ENCODE data around the gene NKTR. TPM values are rescaled to one million over a fixed set of nuclear protein-coding genes. Genes with fewer than 3 reads are reported as not detected.

Gene NKTR
- total RNA-seq, 4 donors from 2014 or later = 119 to 361 (median 164) TPM

GRCh38 chr3:42680271-42680670 lies 79.8 kb downstream of the NKTR start:
- no peak for DNase-seq
- intact Hi-C loops (cut with DNase I; ENCODE audit: low total_unique reads) = no loop called here
- Histone ChIP-seq H3K9me3 (no peaks in the 10 kb centered on the region), H3K4me1 (peaks cover 0 to 3% of the 10 kb centered on the region in 2 donors), H3K36me3 (no peaks in the 10 kb centered on the region), H3K27me3 (no peaks in the 10 kb centered on the region), H3K27ac (no peak overlapping the region), H3K4me3 (no peak overlapping the region)
- TF ChIP-seq, protein P1, sequence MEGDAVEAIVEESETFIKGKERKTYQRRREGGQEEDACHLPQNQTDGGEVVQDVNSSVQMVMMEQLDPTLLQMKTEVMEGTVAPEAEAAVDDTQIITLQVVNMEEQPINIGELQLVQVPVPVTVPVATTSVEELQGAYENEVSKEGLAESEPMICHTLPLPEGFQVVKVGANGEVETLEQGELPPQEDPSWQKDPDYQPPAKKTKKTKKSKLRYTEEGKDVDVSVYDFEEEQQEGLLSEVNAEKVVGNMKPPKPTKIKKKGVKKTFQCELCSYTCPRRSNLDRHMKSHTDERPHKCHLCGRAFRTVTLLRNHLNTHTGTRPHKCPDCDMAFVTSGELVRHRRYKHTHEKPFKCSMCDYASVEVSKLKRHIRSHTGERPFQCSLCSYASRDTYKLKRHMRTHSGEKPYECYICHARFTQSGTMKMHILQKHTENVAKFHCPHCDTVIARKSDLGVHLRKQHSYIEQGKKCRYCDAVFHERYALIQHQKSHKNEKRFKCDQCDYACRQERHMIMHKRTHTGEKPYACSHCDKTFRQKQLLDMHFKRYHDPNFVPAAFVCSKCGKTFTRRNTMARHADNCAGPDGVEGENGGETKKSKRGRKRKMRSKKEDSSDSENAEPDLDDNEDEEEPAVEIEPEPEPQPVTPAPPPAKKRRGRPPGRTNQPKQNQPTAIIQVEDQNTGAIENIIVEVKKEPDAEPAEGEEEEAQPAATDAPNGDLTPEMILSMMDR (IDR thresholded peaks at IDR 0.05) = no peak
- no peak for TF ChIP-seq POLR2A (IDR thresholded peaks at IDR 0.05)

DNA sequence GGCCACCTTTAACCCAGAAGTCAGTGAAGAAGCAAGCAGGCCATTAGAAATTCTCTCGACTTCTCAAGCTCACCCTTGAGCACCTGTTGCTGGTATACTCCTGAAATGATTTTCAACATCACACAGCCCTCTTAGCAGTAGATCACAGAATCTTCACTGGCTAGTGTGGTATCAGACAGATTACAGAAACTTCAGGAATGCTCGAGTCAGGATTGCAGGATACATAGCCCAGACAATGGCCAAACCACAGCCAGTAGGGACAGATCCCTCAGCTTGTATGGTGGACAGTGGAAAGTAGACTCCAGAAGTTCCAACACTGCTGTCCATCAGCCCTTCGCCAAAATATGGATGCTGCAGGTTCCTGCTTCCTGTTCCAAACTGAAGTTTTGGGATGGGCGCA lies 80.3 kb downstream of the NKTR start:
- Histone ChIP-seq H3K36me3 (no peaks in the 10 kb centered on the region), H3K27ac (no peak overlapping the region), H3K4me3 (no peak overlapping the region), H3K9me3 (no peaks in the 10 kb centered on the region), H3K27me3 (no peaks in the 10 kb centered on the region), H3K4me1 (peaks cover 0 to 4% of the 10 kb centered on the region in 2 donors)
- no peak for DNase-seq
- intact Hi-C loops (cut with DNase I; ENCODE audit: low total_unique reads) = no loop called here
- TF ChIP-seq, protein P1 (IDR thresholded peaks at IDR 0.05) = no peak
- no peak for TF ChIP-seq POLR2A (IDR thresholded peaks at IDR 0.05)

DNA sequence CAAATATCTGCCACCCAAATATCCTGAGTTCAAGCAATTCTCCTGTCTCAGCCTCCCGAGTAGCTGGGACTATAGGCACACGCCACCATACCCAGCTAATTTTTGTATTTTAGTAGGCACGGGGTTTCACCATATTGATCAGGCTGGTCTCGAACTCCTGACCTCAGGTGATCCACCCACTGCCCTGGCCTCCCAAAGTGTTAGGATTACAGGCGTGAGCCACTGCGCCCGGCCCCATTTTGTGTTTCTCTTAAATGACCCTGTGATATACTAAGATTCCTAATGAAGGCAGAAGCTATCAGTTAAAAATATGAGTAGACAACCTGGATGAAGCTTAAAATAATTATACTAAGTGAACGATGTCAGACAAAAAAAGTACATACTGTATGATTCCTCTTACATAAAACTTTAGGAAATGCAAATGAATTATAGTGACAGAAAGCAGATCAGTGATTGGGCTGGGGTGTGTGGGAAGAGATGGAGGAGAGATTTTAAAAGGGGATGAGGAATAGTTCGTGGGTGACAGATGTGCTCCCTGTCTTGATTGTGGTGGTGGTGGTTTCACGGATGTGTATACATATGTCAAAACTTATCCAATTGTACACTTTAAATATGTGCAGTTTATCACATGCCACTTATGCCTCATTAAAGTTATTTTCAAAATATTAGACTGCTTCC lies 81.0 kb downstream of the NKTR start:
- H3K27me3 ChIP-seq = no peaks in the 10 kb centered on the region
- no peak for DNase-seq
- no peaks in the 10 kb centered on the region for H3K36me3 ChIP-seq
- H3K27ac ChIP-seq = no peak overlapping the region
- intact Hi-C loops (cut with DNase I; ENCODE audit: low total_unique reads) = no loop called here
- TF ChIP-seq POLR2A (IDR thresholded peaks at IDR 0.05) = no peak
- TF ChIP-seq, protein P1 (IDR thresholded peaks at IDR 0.05) = no peak
- H3K9me3 ChIP-seq = no peaks in the 10 kb centered on the region
- peaks cover 0 to 8% of the 10 kb centered on the region in 2 donors for H3K4me1 ChIP-seq
- H3K4me3 ChIP-seq = no peak overlapping the region

GRCh38 chr3:42682301-42683070 lies 82.0 kb downstream of the NKTR start:
- peak in 1 of 2 donors; percentile 14 for DNase-seq
- Histone ChIP-seq H3K4me1 (peaks cover 0 to 8% of the 10 kb centered on the region in 2 donors), H3K27ac (no peak overlapping the region), H3K27me3 (no peaks in the 10 kb centered on the region), H3K36me3 (no peaks in the 10 kb centered on the region), H3K4me3 (no peak overlapping the region), H3K9me3 (no peaks in the 10 kb centered on the region)
- intact Hi-C loops (cut with DNase I; ENCODE audit: low total_unique reads) = no loop called here
- TF ChIP-seq, protein P1 (IDR thresholded peaks at IDR 0.05) = no peak
- TF ChIP-seq POLR2A (IDR thresholded peaks at IDR 0.05) = no peak
